ENCODE results near the gene TC2N. TPM values are rescaled to one million over a fixed set of nuclear protein-coding genes. Genes with fewer than 3 reads are reported as not detected.

Gene TC2N
- total RNA-seq, 4 donors from 2014 or later, result 19.9 to 38.6 (median 29.2) TPM

DNA sequence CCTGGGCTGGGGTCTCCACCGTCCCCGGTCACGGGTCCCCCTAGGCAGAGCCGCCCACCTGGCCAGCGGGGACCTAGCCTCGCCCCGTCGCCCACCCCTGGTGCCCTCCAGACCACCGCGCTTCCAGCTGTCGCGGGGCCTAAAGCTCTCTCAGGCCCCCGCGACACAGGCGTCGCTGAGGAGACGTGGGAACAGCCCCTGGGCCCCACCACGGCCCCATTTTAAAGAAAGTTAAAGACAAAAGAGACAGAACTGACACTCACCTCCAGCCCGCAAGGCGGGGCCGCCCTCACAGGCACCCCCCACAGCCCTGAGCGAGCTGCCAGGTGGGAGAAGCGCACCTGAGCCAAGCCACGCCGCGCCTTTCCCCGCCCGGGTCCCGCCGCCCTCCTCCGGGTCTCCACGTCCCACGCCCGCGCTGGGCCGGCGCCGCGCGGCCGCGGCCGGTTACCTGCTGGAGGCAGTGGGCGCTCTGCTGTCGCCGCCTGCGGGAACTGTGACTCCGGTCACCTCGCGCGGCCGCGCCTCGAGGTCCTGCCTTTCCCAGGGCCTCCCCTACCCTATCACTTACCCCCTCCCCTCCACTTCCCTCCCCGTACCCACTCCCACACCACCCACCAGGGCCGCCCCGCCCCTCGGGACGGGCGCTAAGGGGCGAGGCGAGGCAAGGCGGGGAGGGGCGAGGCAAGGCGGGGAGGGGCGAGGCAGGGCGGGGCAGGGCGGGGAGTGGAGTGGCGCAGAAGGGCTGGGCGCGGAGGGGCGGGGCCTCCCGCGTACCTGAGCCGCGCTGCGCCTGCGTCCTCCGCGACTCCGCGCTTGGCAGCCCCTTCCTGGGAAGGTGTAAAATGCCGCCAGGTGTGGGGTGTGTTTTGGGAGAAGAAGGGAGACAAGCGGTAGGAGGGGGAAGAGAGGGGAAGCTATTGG lies 31.2 kb downstream of the TC2N start:
- Histone ChIP-seq H3K27me3 (peaks cover 46% of the 10 kb centered on the region), H3K4me1 (peaks cover 0 to 19% (median 9%) of the 10 kb centered on the region in 3 donors), H3K36me3 (no peaks in the 10 kb centered on the region), H3K4me3 (peak overlapping the region; percentile 63 to 74), H3K27ac (peak overlapping the region; percentile 15 to 86 (median 80)), H3K9me3 (no peaks in the 10 kb centered on the region)
- ATAC-seq, result peak; percentile 88
- TF ChIP-seq EP300 (IDR thresholded peaks at IDR 0.05) (no peak), POLR2AphosphoS5 (IDR thresholded peaks at IDR 0.05) (no peak), POLR2A (IDR thresholded peaks at IDR 0.05) (peak in 1 of 2 donors; percentile 33)
- TF ChIP-seq, protein P1, sequence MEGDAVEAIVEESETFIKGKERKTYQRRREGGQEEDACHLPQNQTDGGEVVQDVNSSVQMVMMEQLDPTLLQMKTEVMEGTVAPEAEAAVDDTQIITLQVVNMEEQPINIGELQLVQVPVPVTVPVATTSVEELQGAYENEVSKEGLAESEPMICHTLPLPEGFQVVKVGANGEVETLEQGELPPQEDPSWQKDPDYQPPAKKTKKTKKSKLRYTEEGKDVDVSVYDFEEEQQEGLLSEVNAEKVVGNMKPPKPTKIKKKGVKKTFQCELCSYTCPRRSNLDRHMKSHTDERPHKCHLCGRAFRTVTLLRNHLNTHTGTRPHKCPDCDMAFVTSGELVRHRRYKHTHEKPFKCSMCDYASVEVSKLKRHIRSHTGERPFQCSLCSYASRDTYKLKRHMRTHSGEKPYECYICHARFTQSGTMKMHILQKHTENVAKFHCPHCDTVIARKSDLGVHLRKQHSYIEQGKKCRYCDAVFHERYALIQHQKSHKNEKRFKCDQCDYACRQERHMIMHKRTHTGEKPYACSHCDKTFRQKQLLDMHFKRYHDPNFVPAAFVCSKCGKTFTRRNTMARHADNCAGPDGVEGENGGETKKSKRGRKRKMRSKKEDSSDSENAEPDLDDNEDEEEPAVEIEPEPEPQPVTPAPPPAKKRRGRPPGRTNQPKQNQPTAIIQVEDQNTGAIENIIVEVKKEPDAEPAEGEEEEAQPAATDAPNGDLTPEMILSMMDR (IDR thresholded peaks at IDR 0.05), result peak in 1 of 4 experiments; percentile 14
- 0% methylated on average over 1 to 9 of the region's 84 CpGs for WGBS, 2 donors (ENCODE audit: low coverage in 1 of 2)

DNA sequence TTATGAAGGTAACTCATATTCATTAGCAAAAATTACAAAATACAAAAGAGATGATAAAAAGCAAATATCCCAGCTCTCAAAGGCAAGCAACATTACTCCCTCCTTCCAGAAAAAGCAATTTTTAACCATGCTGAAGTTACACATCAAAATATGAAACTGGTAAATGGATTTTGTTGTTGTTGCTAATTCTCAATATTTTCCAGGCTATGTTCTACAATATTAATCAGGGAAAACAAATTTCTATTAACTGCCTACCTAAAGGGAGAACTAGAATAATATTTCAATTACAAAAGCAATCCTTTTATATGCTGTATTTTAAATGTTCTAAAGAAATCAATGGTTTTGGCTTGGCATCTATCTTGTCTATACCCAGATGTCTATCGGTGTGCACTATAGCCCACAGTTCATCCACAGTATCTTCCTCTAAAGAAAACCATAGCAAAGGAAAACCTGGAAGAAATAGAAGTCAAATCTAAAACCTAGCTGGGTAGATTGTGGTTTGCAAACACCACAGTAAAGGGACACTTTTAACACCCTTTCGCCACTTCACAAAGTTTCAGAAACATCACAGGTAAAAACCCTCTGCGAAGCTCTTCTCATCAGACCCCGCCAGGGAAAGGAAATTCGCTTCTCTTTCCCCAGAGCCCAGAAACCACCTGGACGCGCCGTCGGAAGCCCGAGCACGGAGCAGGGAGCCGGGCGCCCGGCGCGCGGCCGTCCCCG lies 32.0 kb downstream of the TC2N start:
- ATAC-seq, result peak; percentile 29
- H3K27me3 ChIP-seq, result peaks cover 43% of the 10 kb centered on the region
- WGBS, 2 donors (ENCODE audit: low coverage in 1 of 2), result 18 to 57% methylated on average over 2 to 9 of the region's 19 CpGs

DNA sequence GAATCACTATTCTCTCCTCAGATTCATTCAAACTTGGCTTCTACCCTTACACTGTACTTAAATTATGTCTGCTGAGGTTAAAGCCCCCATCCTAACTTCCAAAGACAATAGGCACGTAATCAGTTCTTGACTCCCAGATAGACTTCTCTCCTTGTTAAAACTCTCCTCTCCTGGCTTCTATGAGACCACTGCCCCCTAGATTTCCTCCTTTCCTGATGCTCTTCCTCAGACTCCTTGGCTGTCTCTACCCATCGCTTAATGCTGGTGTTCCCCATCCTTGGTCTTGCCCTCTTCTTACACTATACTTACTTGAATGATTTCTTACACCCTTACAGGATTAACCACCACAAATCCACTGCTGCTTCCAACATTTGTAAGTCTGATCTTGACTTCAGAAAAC lies 32.8 kb downstream of the TC2N start:
- peaks cover 0 to 19% (median 9%) of the 10 kb centered on the region in 3 donors for H3K4me1 ChIP-seq
- 60 to 65% methylated on average over 2 of the region's 2 CpGs for WGBS, 2 donors (ENCODE audit: low coverage in 1 of 2)
- TF ChIP-seq, protein P1 (IDR thresholded peaks at IDR 0.05), result no peak
- H3K27ac ChIP-seq, result no peak overlapping the region
- H3K27me3 ChIP-seq, result peaks cover 43% of the 10 kb centered on the region
- H3K36me3 ChIP-seq, result no peaks in the 10 kb centered on the region
- no peak overlapping the region for H3K4me3 ChIP-seq
- H3K9me3 ChIP-seq, result no peaks in the 10 kb centered on the region
- no peak for ATAC-seq

More for the DNA sequence above, 32.0 kb downstream of the TC2N start:
- Histone ChIP-seq H3K4me3 (peak overlapping the region; percentile 63 to 74), H3K9me3 (no peaks in the 10 kb centered on the region), H3K27ac (peak overlapping the region; percentile 15 to 86 (median 80)), H3K4me1 (peaks cover 0 to 19% (median 9%) of the 10 kb centered on the region in 3 donors), H3K36me3 (no peaks in the 10 kb centered on the region)
- TF ChIP-seq POLR2AphosphoS5 (IDR thresholded peaks at IDR 0.05) (no peak), POLR2A (IDR thresholded peaks at IDR 0.05) (no peak), EP300 (IDR thresholded peaks at IDR 0.05) (no peak)
- TF ChIP-seq, protein P1 (IDR thresholded peaks at IDR 0.05), result no peak

DNA sequence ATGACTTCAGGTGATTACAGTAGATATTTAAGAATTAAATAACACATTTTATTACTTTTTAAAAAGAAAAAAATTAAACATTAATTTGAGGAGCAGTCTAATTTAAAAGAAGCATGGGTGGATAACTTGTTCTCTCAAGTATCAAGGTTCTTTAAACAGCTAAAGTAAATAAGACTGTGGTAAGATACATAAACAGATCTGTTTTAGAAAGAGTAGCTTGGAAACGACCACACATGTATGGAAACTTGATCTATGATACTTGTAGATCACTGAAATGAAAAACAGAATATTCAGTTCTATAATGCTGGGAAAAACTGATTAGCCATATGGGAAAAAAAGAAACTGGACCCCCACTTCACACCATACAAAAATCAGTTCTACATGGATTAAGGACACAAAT lies 36.0 kb downstream of the TC2N start:
- peaks cover 0 to 7% (median 0%) of the 10 kb centered on the region in 3 donors for H3K9me3 ChIP-seq
- H3K4me1 ChIP-seq, result peaks cover 0 to 8% (median 4%) of the 10 kb centered on the region in 3 donors
- WGBS, 2 donors (ENCODE audit: low coverage in 1 of 2), result 10 to 21% methylated on average over 1 of the region's 1 CpG
- H3K27ac ChIP-seq, result no peak overlapping the region
- TF ChIP-seq POLR2A (IDR thresholded peaks at IDR 0.05) (no peak), POLR2AphosphoS5 (IDR thresholded peaks at IDR 0.05) (no peak), EP300 (IDR thresholded peaks at IDR 0.05) (no peak)
- TF ChIP-seq, protein P1 (IDR thresholded peaks at IDR 0.05), result no peak
- H3K4me3 ChIP-seq, result no peak overlapping the region
- no peak for ATAC-seq
- no peaks in the 10 kb centered on the region for H3K36me3 ChIP-seq
- peaks cover 13% of the 10 kb centered on the region for H3K27me3 ChIP-seq
